ENCODE measurements around the gene SCARB1.

Gene SCARB1

GRCh38 chr12:124837958-124838803 lies 25.5 kb downstream of the SCARB1 start (continued):
- TF ChIP-seq ZNF223 (tag by site-specific recombination; IDR thresholded peaks at IDR 0.05) (peak; percentile 90), INSM2 (tag by site-specific recombination; IDR thresholded peaks at IDR 0.05) (peak; percentile 88), ZNF24 (tag by site-specific recombination; IDR thresholded peaks at IDR 0.05) (peak; percentile 88), ZNF639 (tag by site-specific recombination; IDR thresholded peaks at IDR 0.05) (0 out of 2 replicates have a peak, but pooled peaks have one; percentile 68), ZNF510 (tag by site-specific recombination; IDR thresholded peaks at IDR 0.05; ENCODE audit: insufficient replicate concordance) (no peak), KLF8 (tag by site-specific recombination; IDR thresholded peaks at IDR 0.05) (peak; percentile 70), ZNF2 (tag by site-specific recombination; IDR thresholded peaks at IDR 0.05) (no peak; the same call in 1 of the 2 replicates), OSR2 (tag by site-specific recombination; IDR thresholded peaks at IDR 0.05) (peak; percentile 90), IKZF3 (tag by site-specific recombination; IDR thresholded peaks at IDR 0.05) (peak; percentile 71; the same call in 1 of the 2 replicates), ZNF350 (tag by site-specific recombination; IDR thresholded peaks at IDR 0.05) (no peak), ZNF518A (tag by site-specific recombination; conservative IDR thresholded peaks at IDR 0.05; ENCODE audit: low read depth) (0 out of 2 replicates have a peak, but pooled peaks have one; percentile 25), ZNF501 (tag by site-specific recombination; IDR thresholded peaks at IDR 0.05) (peak; percentile 51; the same call in 1 of the 2 replicates), EGR2 (tag by site-specific recombination; IDR thresholded peaks at IDR 0.05; ENCODE audit: low read depth) (no peak), ZNF175 (tag by site-specific recombination; IDR thresholded peaks at IDR 0.05) (no peak), KLF17 (tag by site-specific recombination; IDR thresholded peaks at IDR 0.05) (peak; percentile 89), ZNF600 (tag by site-specific recombination; IDR thresholded peaks at IDR 0.05) (peak; percentile 98), ZNF423 (tag by site-specific recombination; IDR thresholded peaks at IDR 0.05) (peak; percentile 28; the same call in 1 of the 2 replicates), PATZ1 (tag by site-specific recombination; IDR thresholded peaks at IDR 0.05) (peak; percentile 81), SP3 (tag by site-specific recombination; IDR thresholded peaks at IDR 0.05) (peak; percentile 54)
